GM21619 (cell line): ENCODE data around the gene DERA.
"Not testable (repeated sequence)": the region's sequence is repeated elsewhere in the genome, so short reads cannot be mapped to it uniquely, and the experiment has no call there.

Experiments used
- ATAC-seq: cut with Tn5 transposase; IDR thresholded peaks from one replicate; pipeline ENCODE4 v1.9.1; 2021; ENCODE audit not compliant: unreplicated experiment

The DERA gene

GRCh38 chr12:15910864-15911721 is at the start of gene DERA:
TSS of gene DERA (plus strand) at chr12:15911332. CDS start at chr12:15911384, 52 bp downstream.
- peak; percentile 94 for ATAC-seq

- no peak for ATAC-seq
These were observed 49.7 kb upstream of the DERA start for GRCh38 chr12:15861404-15861803.

GRCh38 chr12:15862840-15863239 is 48.3 kb upstream of the DERA start:
- no peak for ATAC-seq

DNA sequence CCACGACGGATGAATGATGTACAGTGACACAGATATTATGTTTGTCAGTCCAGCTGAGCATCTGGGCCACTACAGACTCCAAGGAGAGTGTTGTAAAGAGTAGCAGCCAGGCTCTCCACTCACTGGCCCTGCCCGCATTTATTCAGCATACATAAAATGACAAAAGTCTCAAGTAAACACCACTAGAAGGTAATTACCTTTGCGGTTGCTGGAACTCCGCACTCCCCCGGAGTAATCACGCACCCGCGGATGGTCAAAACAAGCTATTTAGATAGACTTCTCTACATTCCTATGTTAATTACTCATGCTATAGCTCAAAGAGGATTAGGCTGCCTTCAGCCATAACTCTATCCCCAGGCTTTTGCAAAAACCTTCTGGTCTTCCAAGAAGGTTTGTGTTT is 47.8 kb upstream of the DERA start:
- no peak for ATAC-seq

DNA sequence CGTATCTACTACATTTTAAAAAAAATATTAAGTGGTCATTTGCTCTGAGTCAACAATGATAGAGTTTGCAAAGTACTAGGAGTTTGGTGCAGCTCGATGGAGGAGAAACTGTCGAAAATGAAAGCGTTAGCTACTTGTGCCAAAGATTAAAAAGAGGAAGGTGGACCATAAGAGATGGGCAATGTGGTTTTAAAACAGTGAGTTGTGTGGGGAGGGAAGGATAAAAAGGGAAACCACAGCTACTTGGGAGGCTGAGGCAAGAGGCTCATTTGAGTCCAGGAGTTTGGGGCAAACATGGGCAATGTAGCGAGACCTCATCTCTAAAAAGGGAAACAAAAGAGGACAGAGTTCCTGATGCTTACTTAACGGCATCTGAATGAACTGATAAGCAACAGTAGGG is 47.1 kb upstream of the DERA start:
- ATAC-seq = peak; percentile 87

DNA sequence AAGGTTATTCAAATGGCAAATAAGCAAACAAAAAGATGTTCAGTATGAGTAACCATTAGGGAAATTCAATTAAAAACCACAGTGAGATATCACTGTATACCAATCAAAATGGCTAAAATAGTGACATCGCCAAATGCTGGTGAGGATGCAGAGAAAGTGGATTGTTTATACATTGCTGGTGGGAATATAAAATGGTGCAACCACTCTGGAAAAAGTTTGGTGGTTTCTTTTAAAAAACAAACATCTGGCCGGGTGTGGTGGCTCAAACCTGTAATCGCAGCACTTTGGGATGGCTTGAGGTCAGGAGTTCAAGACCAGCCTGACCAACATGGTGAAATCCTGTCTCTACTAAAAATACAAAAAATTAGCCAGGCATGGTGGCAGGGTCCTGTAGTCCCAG is 42.9 kb upstream of the DERA start:
- ATAC-seq = no peak

DNA sequence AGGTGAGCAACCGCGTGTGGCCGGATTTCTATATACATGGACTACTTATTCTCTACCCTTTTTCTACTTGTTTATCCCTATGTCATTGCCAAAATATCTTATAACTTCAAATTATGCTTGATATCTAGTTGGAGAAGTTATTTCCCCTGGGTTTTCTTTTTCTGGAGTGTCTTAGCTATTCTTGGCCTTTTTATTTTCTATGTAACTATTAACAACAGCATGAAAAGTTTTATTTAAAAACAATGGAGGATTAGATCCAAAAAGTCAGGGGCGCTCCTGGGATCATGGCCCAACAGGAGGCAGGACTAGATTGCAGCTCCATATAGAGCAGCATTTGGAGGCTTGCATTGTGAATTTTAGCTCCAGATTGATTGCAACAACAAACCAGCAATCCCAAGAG is 37.6 kb upstream of the DERA start:
- no peak for ATAC-seq

DNA sequence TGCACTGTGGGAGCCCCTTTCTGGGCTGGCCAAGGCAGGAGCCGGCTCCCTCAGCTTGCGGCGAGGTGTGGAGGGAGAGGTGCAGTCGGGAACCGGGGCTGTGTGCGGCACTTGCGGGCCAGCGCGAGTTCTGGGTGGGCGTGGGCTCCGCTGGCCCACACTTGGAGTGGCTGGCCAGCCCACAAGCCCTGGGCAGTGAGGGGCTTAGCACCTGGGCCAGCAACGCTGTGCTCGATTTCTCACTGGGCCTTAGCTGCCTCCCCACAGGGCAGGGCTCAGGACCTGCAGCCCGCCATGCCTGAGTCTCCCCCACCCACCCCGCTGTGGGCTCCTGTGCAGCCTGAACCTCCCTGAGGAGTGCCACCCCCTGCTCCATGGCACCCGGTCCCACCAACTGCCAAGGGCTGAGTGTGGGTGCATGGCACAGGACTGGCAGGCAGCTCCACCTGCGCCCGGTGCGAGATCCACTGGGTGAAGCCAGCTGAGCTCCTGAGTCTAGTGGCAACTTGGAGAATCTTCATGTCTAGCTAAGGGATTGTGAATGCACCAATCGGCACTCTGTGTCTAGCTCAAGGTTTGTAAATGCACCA is 36.5 kb upstream of the DERA start:
- not testable (repeated sequence) for ATAC-seq

DNA sequence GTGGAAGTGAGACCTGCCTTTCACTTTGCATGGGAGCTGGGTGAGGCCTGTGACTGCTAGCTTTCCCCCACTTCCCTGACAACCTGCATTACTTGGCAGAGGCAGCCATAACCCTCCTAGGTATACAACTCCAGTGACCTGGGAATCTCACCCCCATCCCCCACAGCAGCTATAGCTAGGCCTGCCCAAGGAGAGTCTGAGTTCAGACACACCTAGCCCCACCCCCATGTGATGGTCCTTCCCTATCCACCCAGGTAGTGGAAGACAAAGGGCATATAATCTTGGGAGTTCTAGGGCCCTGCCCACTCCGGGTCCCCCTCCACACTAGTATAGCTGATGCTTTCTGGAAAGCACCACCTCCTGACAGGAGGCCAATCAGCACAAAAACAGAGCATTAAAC is 35.3 kb upstream of the DERA start:
- no peak for ATAC-seq

- ATAC-seq = no peak
These were observed 31.7 kb upstream of the DERA start for GRCh38 chr12:15879413-15879812.

DNA sequence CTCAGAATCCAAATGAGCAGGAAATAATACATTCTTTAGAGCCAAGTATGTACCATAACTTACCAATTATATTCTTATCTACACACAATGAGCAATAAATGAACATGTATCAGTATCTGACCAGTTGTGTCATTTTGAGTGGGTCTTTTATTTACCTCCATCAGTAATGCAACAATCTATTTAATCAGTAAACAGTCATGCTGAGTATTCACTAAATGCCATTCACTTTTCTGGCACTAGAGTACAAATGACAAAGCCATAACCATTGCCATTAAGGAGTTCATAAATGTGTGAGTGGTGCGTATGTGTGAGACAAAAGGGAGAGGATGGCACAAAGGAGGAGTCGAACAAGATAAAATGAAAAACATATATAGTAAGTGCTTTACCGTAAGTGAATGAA is 30.4 kb upstream of the DERA start:
- ATAC-seq = no peak

- peak; percentile 98 for ATAC-seq
These were observed 28.8 kb upstream of the DERA start, which contains the start of gene STRAP for GRCh38 chr12:15882118-15882971. TSS of gene STRAP (plus strand) at chr12:15882387. CDS start at chr12:15882708, 321 bp downstream.

DNA sequence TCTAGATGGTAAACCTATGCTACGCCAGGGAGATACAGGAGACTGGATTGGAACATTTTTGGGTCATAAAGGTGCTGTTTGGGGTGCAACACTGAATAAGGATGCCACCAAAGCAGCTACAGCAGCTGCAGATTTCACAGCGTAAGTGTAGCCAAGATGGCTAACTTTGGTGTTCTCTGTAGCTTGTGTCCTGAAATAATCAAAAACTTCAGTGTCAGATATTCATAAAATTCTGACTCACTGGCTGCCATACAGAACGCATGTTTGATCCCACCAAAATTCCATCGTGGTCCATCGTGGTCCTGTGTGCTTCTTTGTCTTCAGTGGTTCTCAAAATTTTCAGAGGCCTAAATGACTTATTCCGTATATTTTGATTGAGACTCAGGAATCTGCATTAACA is 27.6 kb upstream of the DERA start:
- ATAC-seq = no peak

DNA sequence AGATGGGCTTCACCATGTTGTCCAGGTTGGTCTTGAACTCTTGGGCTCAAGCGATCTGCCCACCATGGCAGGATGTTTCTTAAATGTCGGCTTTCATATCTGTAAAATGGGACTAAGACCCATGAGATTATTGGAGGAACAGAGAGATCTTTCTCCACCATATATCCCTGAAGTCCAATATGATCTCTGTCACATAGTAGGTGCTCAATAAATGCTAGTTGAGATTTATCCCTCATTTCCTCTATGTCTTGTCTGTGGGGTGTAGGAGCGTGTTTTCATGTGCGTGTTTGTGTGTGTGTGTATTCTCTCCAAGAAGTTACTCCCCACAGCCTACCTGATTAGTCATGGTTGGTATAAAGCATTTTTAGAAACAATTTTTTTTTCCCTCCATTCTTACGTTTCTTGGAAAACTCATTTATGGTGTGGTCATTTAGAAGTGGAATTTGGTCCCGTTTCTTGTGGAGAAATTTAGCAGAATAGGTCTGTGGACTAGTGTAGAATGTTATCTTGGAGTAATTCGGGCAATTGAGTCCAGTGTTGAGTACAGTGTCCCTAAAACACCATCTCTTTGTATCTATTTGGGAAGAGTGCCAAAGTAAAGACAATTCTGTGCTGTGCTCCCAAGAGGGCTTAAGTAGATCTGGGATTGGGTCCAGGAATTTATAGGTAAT is 24.6 kb upstream of the DERA start:
- ATAC-seq = no peak

GRCh38 chr12:15887043-15887817 is 23.9 kb upstream of the DERA start:
- no peak for ATAC-seq

- ATAC-seq = no peak
These were observed 18.4 kb upstream of the DERA start for GRCh38 chr12:15892645-15893259.

DNA sequence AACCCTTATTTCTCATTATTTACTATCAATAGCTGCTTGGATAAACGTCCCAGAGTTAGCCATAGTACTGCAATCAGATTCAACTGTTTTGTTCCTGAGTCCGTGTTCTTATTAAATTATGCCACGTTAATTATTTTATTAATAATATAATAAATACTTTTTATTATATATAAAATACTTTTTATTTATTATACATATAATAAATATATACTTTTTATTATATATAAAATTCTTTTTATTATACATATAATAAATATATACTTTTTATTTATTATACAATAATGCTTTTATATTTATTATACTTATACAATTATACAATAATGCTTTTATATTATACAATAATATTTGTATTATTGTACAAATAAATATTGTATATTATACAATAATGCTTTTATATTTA is 17.9 kb upstream of the DERA start:
- ATAC-seq = no peak

DNA sequence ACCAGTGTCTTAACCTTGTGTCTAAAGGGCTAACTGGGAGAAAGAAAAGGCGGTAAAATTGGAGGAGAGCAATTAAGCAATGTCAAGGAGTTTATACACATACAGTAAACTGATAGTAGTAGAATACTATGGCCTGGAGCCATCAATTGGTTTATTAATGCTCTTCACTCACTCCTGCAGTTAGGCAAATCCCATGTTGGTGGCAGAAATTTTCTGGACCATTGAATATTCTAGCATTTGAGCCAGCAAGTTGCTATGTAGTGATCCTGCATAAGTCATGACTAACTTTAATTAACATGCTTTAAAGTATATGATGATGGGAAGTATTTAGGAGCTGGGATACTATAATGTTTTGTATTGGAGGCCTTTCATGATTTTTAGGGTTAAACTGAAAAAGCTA is 14.3 kb upstream of the DERA start:
- ATAC-seq = no peak

- no peak for ATAC-seq
These were observed 13.7 kb upstream of the DERA start for GRCh38 chr12:15897433-15897832.
